HepG2 (cell line): ENCODE measurements around the gene DCAKD. TPM values are rescaled to one million over a fixed set of nuclear protein-coding genes. Genes with fewer than 3 reads are reported as not detected.

ENCODE experiments used
- GATA4 ChIP-seq: sonication (generic); IDR thresholded peaks from 2 replicates; pipeline ENCODE4 v1.6.1; 2016; ENCODE audit warnings: antibody characterized with exemption, low read depth, borderline replicate concordance
- KAT8 ChIP-seq: IDR thresholded peaks from 2 replicates; pipeline ENCODE4 v1.6.1; 2016; ENCODE audit warnings: missing genetic modification reagents, missing compliant biosample characterization
- PAWR ChIP-seq: sonication (generic); formaldehyde crosslinking; IDR thresholded peaks from 2 replicates; pipeline ENCODE4 v1.4.0; 2020; ENCODE audit warnings: missing genetic modification reagents, mild to moderate bottlenecking, borderline replicate concordance
- SOX5 ChIP-seq: IDR thresholded peaks from 2 replicates; pipeline ENCODE4 v1.6.1; 2016; ENCODE audit warnings: borderline replicate concordance
- SUZ12 ChIP-seq: fragments of 150-350 bp; IDR thresholded peaks from 2 replicates; pipeline ENCODE4 v1.6.1; 2014; ENCODE audit warnings: low read depth, low read length
- ZBTB8A ChIP-seq: sonication (generic); formaldehyde crosslinking; IDR thresholded peaks from 2 replicates; pipeline ENCODE4 v1.4.0; 2020; ENCODE audit warnings: mild to moderate bottlenecking, low read depth, missing genetic modification reagents, borderline replicate concordance
- ZNF143 ChIP-seq: sonication (generic); formaldehyde crosslinking; IDR thresholded peaks from 2 replicates; pipeline ENCODE4 v1.4.0; 2020; ENCODE audit warnings: missing genetic modification reagents
- ZNF256 ChIP-seq: sonication (generic); formaldehyde crosslinking; conservative IDR thresholded peaks from 2 replicates; pipeline ENCODE4 v1.4.0; 2020; ENCODE audit warnings: missing genetic modification reagents
- polyA plus RNA-seq, 8 experiments: library from polyadenylated mRNA; depleted of rRNA in 3 of 8; stranded (reverse) in 7 of 8; unstranded in 1 of 8; fragments of >200 nt; fragmentation: Illumina TruSeq in 4 of 8; extraction: Trizol in 4 of 8; gene quantifications; 2 replicates each; pipeline versions ENCODE4 v1.2.1 to v1.2.3, GENCODE V29; 2011 to 2016; ENCODE audit warnings: low read depth in 4 of 8, missing spikeins in 1 of 8, mixed read lengths in 1 of 8; ENCODE audit not compliant: insufficient read depth in 1 of 8
- total RNA-seq, 5 experiments: library from RNA; depleted of rRNA; stranded (reverse); fragments of >200 nt; fragmentation: Illumina TruSeq; extraction: Trizol; gene quantifications; 2 replicates each; pipeline ENCODE4 v1.2.3, GENCODE V29; 2016; ENCODE audit warnings: low read depth in 1 of 5
- TF ChIP-seq, protein P1 (sequence below): sonication (generic); formaldehyde crosslinking; IDR thresholded peaks from 2 replicates; pipeline ENCODE4 v1.4.0; 2020; ENCODE audit warnings: mild to moderate bottlenecking, missing genetic modification reagents
- TF ChIP-seq, protein P2 (sequence below), 2 experiments: IDR thresholded peaks; 2 replicates each; pipeline ENCODE4 v1.6.1; 2011 to 2012; ENCODE audit warnings: low read length in 2 of 2, borderline replicate concordance in 1 of 2, low read depth in 1 of 2, mild to moderate bottlenecking in 1 of 2, moderate library complexity in 1 of 2
- TF ChIP-seq, protein P3 (sequence below): sonication (generic); formaldehyde crosslinking; IDR thresholded peaks from 2 replicates; pipeline ENCODE4 v1.5.1; 2020; ENCODE audit warnings: missing genetic modification reagents, mild to moderate bottlenecking, borderline replicate concordance
- TF ChIP-seq, protein P4 (sequence below): IDR thresholded peaks from 2 replicates; pipeline ENCODE4 v1.6.1; 2018; ENCODE audit warnings: missing genetic modification reagents, mild to moderate bottlenecking, missing compliant biosample characterization
- TF ChIP-seq, protein P5 (sequence below): fragments of 450-650 bp; IDR thresholded peaks from 2 replicates; pipeline ENCODE4 v1.6.1; 2017

Gene DCAKD
- total and polyA plus RNA-seq, 2 of the 13 experiments (the other 11 are each of a cell fraction or from before 2014, with no cell fraction given): 25.9 to 29.2 TPM

DNA sequence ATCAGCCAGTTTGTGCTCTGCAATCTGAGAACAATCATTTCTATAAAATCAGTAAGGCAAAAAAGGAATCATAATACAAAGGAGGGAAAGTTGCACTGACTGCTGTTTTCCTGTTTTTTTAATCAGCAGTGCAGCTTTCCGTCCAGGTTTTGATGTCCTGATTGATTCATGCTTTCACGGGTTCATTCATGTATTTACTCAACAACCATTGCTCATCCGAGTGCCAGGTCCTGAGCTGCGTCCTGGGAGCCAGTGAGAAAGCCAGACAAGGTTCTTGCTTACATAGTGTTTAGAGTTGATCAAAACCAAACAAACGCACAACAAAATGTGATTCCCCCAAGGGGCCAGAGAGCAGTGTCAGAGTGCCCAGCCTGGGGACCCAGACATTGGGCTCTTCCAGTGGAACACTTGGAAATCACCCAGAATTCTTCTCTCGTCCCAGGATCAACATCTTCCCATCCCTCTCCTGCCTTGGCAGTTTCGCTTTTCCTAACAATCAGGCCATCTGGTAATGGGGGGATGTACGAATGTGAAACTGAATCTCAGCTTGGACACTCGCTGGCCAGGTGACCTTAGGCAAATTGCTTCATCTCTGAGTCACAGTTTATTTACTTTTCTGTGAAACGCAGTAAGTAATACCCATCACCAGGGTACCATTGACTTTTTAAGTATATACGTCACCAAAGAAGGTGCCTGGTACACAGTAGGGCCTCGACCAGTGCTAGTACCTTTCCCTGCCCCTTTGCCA, 70.0 kb downstream of the DCAKD start (continued):
- TF ChIP-seq, protein P1, sequence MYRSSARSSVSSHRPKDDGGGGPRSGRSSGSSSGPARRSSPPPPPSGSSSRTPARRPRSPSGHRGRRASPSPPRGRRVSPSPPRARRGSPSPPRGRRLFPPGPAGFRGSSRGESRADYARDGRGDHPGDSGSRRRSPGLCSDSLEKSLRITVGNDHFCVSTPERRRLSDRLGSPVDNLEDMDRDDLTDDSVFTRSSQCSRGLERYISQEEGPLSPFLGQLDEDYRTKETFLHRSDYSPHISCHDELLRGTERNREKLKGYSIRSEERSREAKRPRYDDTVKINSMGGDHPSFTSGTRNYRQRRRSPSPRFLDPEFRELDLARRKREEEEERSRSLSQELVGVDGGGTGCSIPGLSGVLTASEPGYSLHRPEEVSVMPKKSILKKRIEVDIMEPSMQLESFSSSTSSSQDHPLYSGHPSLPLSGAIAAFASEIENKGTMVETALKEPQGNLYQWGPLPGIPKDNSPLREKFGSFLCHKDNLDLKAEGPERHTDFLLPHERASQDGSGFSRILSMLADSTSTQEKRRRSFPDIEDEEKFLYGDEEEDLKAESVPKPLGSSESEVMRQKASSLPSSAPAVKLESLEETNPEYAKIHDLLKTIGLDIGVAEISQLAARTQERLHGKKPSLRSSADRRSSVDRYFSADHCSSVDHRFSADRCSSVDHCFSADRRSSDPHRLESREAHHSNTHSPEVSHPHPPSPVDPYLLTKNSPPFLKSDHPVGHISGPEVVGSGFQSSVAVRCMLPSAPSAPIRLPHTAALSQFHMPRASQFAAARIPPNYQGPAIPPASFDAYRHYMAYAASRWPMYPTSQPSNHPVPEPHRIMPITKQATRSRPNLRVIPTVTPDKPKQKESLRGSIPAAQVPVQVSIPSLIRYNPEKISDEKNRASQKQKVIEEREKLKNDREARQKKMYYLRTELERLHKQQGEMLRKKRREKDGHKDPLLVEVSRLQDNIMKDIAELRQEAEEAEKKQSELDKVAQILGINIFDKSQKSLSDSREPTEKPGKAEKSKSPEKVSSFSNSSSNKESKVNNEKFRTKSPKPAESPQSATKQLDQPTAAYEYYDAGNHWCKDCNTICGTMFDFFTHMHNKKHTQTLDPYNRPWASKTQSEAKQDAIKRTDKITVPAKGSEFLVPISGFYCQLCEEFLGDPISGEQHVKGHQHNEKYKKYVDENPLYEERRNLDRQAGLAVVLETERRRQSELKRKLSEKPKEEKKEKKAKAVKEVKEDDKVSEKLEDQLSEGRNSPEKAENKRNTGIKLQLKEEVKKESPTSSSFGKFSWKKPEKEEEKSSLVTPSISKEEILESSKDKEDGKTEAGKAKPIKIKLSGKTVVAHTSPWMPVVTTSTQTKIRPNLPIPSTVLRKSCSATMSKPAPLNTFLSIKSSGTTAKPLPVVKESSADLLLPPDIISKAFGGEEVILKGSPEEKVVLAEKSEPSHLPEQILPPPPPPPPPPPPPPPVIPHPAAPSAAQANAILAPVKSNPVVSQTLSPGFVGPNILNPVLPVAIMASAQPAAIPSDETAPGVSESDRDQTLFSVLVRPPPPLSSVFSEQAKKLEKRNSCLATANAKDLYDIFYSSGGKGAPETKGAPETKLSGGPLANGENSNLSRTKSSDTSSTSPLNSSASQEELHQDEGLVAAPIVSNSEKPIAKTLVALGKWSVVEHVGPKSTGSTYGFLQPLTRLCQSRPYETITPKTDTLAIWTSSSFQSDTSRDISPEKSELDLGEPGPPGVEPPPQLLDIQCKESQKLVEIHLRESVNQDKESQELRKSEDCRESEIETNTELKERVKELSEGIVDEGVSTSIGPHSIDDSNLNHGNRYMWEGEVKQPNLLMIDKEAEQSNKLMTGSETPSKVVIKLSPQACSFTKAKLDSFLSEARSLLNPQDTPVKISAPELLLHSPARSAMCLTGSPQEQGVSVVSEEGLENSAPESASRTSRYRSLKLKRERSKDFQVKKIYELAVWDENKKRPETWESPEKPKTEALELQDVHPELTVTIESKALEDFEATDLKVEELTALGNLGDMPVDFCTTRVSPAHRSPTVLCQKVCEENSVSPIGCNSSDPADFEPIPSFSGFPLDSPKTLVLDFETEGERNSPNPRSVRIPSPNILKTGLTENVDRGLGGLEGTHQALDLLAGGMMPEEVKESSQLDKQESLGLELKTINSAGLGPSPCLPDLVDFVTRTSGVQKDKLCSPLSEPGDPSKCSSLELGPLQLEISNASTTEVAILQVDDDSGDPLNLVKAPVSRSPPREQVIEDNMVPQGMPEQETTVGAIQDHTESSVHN (CRISPR knock-in tag): no peak
- TF ChIP-seq, protein P2, sequence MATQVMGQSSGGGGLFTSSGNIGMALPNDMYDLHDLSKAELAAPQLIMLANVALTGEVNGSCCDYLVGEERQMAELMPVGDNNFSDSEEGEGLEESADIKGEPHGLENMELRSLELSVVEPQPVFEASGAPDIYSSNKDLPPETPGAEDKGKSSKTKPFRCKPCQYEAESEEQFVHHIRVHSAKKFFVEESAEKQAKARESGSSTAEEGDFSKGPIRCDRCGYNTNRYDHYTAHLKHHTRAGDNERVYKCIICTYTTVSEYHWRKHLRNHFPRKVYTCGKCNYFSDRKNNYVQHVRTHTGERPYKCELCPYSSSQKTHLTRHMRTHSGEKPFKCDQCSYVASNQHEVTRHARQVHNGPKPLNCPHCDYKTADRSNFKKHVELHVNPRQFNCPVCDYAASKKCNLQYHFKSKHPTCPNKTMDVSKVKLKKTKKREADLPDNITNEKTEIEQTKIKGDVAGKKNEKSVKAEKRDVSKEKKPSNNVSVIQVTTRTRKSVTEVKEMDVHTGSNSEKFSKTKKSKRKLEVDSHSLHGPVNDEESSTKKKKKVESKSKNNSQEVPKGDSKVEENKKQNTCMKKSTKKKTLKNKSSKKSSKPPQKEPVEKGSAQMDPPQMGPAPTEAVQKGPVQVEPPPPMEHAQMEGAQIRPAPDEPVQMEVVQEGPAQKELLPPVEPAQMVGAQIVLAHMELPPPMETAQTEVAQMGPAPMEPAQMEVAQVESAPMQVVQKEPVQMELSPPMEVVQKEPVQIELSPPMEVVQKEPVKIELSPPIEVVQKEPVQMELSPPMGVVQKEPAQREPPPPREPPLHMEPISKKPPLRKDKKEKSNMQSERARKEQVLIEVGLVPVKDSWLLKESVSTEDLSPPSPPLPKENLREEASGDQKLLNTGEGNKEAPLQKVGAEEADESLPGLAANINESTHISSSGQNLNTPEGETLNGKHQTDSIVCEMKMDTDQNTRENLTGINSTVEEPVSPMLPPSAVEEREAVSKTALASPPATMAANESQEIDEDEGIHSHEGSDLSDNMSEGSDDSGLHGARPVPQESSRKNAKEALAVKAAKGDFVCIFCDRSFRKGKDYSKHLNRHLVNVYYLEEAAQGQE (IDR thresholded peaks at IDR 0.05; ENCODE audit: borderline replicate concordance in 1 of 2, low read depth in 1 of 2, low read length in 2 of 2): no peak
- TF ChIP-seq ZNF143 (peak; percentile 35; the same call in 1 of the 2 replicates), KAT8 (CRISPR knock-in tag) (no peak), ZNF256 (no peak), ZBTB8A (CRISPR knock-in tag) (no peak), GATA4 (no peak), SOX5 (CRISPR knock-in tag) (no peak; the same call in 1 of the 2 replicates), PAWR (CRISPR knock-in tag) (no peak), SUZ12 (no peak)
- TF ChIP-seq, protein P3, sequence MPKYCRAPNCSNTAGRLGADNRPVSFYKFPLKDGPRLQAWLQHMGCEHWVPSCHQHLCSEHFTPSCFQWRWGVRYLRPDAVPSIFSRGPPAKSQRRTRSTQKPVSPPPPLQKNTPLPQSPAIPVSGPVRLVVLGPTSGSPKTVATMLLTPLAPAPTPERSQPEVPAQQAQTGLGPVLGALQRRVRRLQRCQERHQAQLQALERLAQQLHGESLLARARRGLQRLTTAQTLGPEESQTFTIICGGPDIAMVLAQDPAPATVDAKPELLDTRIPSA: no peak
- TF ChIP-seq, protein P4, sequence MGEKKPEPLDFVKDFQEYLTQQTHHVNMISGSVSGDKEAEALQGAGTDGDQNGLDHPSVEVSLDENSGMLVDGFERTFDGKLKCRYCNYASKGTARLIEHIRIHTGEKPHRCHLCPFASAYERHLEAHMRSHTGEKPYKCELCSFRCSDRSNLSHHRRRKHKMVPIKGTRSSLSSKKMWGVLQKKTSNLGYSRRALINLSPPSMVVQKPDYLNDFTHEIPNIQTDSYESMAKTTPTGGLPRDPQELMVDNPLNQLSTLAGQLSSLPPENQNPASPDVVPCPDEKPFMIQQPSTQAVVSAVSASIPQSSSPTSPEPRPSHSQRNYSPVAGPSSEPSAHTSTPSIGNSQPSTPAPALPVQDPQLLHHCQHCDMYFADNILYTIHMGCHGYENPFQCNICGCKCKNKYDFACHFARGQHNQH (CRISPR knock-in tag): no peak
- TF ChIP-seq, protein P5, sequence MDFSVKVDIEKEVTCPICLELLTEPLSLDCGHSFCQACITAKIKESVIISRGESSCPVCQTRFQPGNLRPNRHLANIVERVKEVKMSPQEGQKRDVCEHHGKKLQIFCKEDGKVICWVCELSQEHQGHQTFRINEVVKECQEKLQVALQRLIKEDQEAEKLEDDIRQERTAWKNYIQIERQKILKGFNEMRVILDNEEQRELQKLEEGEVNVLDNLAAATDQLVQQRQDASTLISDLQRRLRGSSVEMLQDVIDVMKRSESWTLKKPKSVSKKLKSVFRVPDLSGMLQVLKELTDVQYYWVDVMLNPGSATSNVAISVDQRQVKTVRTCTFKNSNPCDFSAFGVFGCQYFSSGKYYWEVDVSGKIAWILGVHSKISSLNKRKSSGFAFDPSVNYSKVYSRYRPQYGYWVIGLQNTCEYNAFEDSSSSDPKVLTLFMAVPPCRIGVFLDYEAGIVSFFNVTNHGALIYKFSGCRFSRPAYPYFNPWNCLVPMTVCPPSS: no peak
